ENCODE data around the gene MARCHF3.
"Not testable (repeated sequence)": the region's sequence is repeated elsewhere in the genome, so short reads cannot be mapped to it uniquely, and the experiment has no call there.

Gene MARCHF3

DNA sequence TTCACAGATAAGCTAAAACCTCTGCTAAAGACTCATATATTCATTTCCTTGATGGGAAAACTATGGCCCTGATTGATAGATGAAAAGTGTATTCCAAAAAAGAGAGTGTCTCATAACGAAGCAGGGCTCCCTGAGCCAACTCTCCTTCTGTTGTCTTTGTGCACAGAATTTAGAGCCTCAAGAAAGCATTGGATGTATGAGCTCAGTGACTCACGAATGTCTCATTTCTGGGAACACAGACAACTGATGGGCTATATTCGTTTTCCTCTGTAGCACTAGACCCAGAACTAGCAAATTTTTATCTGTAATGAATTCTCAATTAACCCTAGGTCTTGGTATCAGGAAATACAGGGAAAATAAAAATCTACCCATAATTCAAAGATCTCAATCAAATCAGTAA lies 165.1 kb downstream of the MARCHF3 start:
- no peak for TF ChIP-seq CTCF (IDR thresholded peaks at IDR 0.05; ENCODE audit: extremely low read depth, missing control alignments)
- no peak for DNase-seq (ENCODE audit: low spot score)

DNA sequence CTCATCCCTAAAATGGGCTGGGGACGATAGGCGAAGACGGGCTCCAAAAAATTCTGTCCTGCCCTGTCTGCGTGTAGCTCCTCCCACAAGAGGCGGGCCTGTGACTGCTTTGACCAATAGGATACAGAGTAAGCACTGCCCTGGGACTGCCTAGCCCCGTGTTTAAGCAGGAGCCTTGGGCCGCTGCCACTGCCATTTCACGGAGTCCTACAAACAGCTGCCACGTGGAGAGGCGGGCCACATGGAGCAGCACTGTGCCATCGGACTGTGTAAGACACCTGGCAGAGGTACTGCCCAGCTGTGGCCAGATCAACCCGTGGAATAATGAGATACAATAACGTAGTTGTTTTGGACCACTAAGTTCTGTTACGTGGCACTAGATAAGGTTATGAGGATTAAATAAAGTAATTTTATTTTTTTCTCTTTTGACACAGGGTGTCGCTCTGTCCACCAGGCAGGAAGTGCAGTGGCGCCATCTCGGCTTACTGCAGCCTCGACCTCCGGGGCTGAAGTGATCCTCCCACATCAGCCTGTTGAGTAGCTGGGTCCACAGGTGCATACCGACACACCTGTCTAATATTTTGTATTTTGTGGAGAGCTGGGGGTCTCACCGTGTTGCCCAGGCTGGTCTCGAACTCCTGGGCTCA lies 166.2 kb downstream of the MARCHF3 start:
- DNase-seq (ENCODE audit: low spot score), result no peak

GRCh38 chr5:126863402-126863801 lies 167.0 kb downstream of the MARCHF3 start:
- no peak for DNase-seq (ENCODE audit: low spot score)
- no peak for TF ChIP-seq CTCF (IDR thresholded peaks at IDR 0.05; ENCODE audit: extremely low read depth, missing control alignments)

More for the DNA sequence above, 166.2 kb downstream of the MARCHF3 start:
- no peak for TF ChIP-seq CTCF (IDR thresholded peaks at IDR 0.05; ENCODE audit: extremely low read depth, missing control alignments)

DNA sequence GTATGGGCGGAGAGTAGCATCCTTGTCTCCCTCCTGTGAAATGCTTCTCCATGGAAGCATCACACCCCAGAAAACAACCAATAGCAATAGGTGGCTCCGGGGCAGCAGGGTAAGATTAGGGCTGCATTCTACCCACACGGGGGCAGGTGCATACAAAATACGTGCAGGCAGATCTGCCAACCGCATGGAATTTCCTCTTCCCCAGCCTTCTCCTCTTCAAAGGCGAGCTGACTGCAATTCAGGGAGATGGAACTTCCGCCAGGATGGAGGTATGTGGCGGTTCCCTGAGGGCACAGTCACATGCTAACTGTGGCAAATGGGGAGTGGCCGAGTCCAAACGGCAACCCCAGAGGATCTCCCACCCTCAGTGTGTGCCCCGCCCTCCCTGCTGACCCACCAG lies 171.9 kb downstream of the MARCHF3 start:
- DNase-seq (ENCODE audit: low spot score), result no peak
- TF ChIP-seq CTCF (IDR thresholded peaks at IDR 0.05; ENCODE audit: extremely low read depth, missing control alignments), result no peak

DNA sequence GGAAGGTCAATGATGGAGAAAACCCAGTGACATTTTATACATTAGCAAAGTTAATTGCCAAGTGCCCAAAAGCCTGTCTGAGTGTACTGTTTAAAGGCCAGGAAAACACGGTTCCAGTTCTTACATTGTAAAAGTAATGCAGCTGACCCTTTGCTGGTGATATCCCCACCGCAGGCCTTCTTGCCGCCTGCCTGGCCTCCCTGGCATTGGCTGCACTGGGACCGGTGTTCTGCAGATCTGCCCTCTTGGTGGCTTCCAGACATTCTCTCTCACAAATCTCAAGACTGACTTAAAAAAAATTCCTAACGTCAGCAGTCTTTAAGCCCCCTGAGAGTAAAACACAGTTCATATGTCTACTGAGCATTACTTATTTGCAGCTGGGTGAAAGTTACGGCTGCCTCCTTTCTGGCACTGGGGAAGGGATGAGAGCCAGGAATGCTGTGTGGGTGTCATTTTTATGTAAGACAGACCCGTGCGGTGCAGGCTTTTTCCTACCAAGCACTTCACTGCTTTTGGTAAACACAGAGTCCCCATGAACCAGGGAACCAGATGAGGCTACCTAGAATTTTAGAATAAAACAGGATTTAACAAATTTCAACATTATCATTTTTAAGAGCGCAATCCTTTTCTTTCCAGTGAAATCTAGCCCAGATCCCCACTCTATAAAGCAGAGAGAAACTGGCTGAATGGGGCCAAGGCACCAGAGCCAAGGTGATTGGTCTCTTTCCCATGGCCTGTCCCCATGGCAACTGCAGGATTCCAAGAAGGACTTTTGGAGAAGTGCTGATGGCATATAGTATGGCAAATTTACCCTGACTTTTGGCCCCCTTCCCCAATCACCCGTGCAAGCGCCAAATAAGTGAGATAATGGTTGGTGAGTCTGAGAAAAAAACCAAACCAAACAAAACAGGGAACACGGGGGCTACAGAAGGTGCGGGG lies 172.6 kb downstream of the MARCHF3 start:
- no peak for TF ChIP-seq CTCF (IDR thresholded peaks at IDR 0.05; ENCODE audit: extremely low read depth, missing control alignments)
- DNase-seq (ENCODE audit: low spot score), result no peak

DNA sequence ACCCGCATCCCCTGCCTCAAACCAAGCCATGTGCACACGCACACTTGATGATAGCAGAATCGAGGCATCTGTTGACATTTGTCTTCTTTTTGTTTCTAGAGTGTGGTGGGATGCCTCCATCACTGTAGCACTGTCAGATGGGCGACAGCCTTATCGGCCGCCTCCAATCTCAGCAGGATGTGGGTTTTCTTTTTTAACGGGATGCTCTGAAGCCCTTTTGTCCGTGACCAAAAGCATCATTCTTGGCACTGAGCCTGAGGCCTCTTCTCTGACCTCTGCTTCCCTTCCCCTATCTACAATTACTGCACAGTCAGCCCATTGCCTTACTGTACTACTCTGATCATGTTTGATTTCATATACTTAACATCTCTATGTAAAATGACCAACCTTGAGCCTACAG lies 175.1 kb downstream of the MARCHF3 start:
- DNase-seq (ENCODE audit: low spot score), result no peak
- no peak for TF ChIP-seq CTCF (IDR thresholded peaks at IDR 0.05; ENCODE audit: extremely low read depth, missing control alignments)

- no peak for TF ChIP-seq CTCF (IDR thresholded peaks at IDR 0.05; ENCODE audit: extremely low read depth, missing control alignments)
- DNase-seq (ENCODE audit: low spot score), result no peak
Measured at GRCh38 chr5:126854526-126855110, 175.7 kb downstream of the MARCHF3 start.

DNA sequence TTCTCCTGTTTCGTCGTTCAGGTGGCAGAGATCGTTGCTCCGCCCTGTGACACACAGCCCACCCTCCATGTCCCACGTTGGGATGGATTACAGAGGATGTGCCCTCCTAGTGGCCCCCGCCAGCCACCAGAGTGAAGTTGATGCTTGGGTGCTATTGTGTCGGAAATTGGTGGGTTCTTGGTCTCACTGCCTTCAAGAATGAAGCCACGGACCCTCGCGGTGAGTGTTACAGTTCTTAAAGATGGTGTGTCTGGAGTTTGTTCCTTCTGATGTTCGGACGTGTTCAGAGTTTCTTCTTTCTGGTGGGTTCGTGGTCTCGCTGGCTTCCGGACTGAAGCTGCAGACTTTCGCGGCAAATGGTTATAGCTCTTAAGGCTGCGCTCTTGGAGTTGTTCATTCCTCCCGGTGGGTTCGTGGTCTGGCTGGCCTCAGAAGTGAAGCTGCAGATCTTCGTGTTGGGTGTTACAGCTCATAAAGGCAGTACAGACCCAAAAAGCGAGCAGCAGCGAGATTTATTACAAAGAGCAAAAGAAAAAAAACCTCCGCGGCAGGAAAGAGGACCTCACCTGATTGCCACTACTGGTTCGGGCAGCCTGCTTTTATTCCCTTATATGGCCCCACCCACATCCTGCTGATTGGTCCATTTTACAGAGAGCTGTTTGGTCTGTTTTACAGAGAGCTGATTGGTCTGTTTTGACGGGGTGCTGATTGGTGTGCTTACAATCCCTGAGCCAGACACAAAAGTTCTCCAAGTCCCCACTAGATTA lies 176.6 kb downstream of the MARCHF3 start:
- not testable (repeated sequence) for DNase-seq (ENCODE audit: low spot score)

All from GM20000 (cell line).